HG02981 (cell line): Measurements from ENCODE around the gene PACSIN2.
"Not testable (repeated sequence)": the region's sequence is repeated elsewhere in the genome, so short reads cannot be mapped to it uniquely, and the experiment has no call there.

ENCODE experiments used
- ATAC-seq: cut with Tn5 transposase; IDR thresholded peaks from one replicate; pipeline ENCODE4 v1.9.1; 2021; ENCODE audit warnings: mild to moderate bottlenecking, moderate library complexity; ENCODE audit not compliant: unreplicated experiment

PACSIN2 gene, protein sequence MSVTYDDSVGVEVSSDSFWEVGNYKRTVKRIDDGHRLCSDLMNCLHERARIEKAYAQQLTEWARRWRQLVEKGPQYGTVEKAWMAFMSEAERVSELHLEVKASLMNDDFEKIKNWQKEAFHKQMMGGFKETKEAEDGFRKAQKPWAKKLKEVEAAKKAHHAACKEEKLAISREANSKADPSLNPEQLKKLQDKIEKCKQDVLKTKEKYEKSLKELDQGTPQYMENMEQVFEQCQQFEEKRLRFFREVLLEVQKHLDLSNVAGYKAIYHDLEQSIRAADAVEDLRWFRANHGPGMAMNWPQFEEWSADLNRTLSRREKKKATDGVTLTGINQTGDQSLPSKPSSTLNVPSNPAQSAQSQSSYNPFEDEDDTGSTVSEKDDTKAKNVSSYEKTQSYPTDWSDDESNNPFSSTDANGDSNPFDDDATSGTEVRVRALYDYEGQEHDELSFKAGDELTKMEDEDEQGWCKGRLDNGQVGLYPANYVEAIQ

DNA sequence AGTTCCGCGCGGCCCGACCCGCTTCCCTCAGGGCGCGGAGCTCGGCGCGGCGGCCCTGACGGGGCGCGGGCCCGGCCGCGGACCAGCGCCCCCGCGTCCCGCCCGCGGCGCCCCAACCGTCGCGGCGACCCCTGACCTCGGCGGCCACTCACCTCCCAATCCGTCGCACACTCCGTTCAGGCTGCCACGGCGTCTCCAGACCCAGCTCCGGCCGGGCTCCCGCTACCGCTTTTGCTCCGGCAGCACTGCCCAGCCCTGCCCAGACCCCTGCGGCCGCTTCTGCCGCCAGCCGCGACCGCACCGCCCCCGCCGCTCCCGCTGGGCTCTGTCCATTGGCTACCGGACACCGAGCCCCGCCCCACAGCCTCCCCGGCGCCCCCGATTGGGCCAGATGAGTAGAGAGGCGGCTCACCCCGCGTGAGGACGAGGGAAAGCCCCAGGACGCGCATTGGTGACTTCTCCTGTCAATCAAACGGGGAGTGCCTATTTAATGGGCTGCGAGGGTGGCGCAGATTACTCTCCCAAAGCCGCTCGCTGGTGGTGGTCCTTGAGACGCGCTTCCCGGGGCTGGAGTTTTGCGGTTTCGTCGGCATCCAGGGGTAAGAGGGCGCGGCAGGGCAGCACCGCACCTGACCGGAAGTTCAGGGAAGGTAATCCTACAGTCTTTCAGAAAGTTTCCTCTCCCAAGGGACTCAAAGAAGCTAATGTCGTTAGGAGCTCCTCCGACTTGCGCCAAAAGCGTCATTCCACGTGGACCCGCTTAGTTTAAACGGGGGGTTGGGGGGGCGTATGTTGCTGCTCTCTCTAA lies at the start of gene PACSIN2:
TSS of gene PACSIN2 (minus strand) at position 281 of the 808 bp plus-strand sequence. CDS start 103,069 bp downstream, outside the sequence.
- ATAC-seq, result peak; percentile 90

DNA sequence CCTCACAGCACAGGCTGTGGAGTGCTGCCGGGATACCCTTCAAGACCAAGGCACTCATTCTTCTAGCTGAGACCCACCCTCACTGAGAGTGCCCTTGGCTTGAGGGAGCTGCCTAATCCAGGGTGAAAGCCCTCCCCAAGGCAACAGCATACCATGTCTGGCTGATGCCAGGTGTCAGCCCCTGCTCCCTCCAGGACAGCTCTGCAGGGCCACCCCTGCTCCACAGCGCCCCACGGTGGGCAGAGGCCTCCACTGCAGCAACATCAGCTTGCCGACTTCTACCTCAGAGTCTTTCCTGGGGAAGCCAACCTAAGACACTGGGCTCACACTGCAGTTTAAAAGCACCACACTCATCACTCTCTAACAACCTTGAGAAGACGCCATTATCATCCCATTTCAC lies 45.2 kb upstream of the PACSIN2 start:
- no peak for ATAC-seq

DNA sequence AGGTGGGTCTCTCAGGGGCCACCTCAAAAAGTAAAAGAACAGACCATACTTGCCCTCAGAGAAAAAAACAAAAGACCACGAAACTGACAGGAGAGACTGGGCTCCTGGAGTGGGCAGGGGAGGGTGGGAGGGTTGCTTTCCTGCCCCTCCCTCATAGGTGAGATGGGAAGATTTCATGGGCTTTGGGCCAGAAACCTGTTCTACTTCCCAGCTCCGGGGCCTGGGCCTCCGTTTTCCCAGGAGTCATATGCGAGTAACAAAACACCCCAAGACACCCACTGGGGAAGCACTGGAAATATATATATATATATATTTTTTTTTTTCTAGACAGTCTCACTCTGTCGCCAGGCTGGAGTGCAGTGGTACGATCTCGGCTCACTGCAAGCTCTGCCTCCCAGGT lies 42.7 kb upstream of the PACSIN2 start:
- ATAC-seq, result no peak

DNA sequence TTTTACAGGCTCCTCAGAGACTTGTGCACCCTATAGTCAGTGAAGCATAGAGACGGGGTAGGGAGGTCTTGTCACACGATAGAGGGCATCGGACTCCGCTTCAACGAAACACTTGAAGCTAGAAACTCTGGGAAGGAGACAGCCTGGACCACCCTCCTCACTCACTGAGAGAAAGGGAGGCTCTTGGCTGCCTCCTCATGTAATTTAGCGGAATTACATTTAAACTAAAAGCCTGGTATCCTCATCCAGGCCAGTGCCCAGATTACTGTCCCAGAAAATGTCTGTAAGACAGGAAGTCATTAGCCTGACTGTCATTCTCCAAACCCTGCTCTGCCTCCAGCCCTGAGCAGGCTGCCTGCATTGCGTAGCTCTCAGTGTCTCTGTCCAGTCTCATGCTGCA lies 38.2 kb upstream of the PACSIN2 start:
- no peak for ATAC-seq

GRCh38 chr22:43050995-43051394 lies 36.0 kb upstream of the PACSIN2 start:
- ATAC-seq, result no peak

GRCh38 chr22:43047605-43048004 lies 32.7 kb upstream of the PACSIN2 start:
- no peak for ATAC-seq

- no peak for ATAC-seq
These were observed 29.4 kb upstream of the PACSIN2 start for GRCh38 chr22:43044290-43044712.

DNA sequence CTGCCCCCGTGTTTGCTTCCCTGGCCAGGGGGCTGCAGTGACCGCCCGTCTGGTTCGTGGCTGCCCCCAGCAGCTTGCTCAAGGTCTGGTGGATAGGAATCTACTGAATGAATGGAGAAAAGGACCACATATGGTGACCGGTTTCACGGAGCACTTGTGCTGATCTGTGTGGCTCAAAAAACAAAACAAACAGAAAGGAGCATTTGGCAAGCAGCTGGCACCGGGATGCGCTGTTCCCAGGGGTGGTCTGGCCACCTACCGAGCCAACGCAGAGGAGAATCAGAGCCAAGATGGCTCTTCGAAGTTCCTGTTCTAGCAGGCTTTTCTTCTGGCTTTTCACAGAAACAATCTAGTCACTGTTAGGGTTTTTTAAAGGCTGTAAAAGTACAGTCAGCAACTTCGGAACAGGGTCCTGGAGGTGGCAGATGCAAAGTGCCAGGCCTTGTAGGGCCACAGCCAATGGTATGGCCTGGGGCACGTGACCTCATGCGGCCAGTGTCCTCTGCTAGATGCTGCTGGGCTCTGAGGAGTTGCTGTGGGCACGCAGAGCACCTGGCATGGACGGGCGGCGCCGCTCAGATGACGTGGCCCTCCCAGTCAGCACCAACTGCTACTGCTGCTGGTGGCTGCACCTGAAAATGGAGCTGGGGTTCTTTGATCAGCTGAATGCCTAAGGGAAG lies 27.3 kb upstream of the PACSIN2 start:
- no peak for ATAC-seq

DNA sequence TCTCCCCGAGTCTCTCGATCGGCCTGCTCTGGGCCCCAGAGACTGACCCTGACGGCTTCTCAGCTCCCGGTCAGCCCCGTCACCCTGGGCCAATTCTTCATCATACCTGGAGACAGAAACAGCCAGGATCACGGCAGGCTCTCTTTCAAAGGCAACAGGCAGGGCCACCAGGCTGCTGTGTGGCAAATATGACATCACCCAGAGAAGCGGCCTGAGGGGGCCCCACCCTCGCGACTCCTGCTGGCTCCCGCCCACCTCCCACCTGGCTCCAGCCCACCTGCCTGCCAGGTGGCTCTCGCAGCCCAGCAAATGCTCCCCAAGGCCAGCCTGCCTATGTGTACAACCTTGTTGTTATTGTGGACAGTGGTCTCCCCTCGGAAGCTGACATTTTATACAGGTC lies 24.9 kb upstream of the PACSIN2 start:
- ATAC-seq, result no peak

GRCh38 chr22:43038325-43038724 lies 23.4 kb upstream of the PACSIN2 start:
- ATAC-seq, result no peak

- ATAC-seq, result no peak
These were observed 21.4 kb upstream of the PACSIN2 start for GRCh38 chr22:43036282-43036829.

DNA sequence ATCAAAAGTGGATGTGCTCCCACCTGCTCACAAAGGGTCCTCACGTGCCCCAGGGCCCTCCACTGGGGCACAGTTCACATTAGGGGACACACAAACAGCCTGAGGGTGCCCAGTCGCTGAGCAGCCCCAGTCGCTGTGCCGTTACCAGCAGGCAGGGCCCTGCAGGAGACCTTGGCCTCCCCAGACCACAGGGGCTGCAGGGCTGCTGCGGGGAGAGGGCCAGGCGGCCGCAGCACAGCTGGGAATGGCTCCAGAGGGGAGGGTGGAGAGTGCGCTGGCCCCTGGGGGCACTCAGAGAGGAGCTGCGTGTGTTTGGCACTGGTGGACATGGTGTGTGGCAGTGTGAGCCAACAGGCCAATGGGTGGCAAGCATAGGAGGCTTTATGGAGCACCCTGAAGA lies 20.3 kb upstream of the PACSIN2 start:
- ATAC-seq, result no peak

- no peak for ATAC-seq
These were observed 16.7 kb upstream of the PACSIN2 start for GRCh38 chr22:43031617-43032016.

DNA sequence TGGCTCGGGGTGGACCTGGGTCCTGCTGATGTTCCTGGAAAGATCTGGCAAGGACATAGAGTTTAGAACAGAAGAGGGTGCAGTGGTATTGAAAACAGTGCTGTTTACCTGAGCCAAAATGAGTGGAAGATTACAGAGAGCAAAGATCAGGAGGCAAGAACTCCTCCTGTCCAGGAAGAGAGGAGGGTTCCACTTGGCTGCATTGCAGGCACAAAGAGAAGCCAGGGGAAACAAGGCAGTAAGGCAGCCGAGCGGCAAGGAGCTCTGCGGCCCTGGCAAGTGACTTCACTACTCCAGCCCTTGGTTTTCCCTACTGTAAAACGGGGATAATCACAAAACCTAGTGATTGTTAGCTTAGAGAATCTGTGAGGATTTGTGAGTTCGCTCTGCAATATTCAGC lies 3.7 kb upstream of the PACSIN2 start:
- ATAC-seq, result no peak

GRCh38 chr22:43017525-43018460 lies 2.8 kb upstream of the PACSIN2 start:
- no peak for ATAC-seq

GRCh38 chr22:43016150-43016549 lies 1.2 kb upstream of the PACSIN2 start:
- ATAC-seq, result not testable (repeated sequence)

- no peak for ATAC-seq
These were observed 711 bp upstream of the PACSIN2 start for GRCh38 chr22:43015677-43016042.

DNA sequence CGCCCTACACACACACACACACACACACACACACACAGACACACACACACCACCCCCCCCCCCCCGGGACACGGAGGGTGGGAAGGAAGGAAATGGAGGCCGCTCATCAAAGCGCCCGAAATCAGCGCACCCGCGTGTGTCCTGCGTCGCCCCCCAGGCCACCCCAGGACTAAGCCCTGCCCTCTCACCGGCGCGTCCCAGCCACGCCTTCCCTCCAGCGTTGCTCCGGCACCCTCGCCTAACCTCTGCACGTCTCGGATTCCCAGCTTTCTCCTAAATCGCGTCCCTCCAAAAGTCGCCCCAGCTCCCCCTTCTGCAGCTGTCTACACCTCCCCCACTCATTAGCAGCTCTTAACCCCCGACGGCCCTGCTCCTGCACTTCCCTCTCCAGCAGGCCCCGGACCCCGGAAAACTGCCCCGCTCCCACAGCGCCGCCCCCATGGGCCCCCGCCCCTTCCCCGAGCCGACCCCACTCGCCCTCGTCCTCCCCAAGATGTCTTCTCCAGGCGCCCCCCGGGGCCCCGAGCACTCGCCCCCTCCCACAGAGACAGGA lies 557 bp downstream of the PACSIN2 start:
- ATAC-seq, result peak; percentile 11
